ENCODE results near the gene ZNF837. TPM values are rescaled to one million over a fixed set of nuclear protein-coding genes. Genes with fewer than 3 reads are reported as not detected.

The ZNF837 gene
- total RNA-seq, 8 experiments from 2014 or later = 1.1 to 3.2 (median 1.6) TPM

GRCh38 chr19:58356766-58357480 is 23.9 kb downstream of the ZNF837 start:
- ATAC-seq (replicated peaks in 6 of 8) = peak in 2 of 8 experiments; percentile 32 to 34
- peaks cover 8 to 10% of the 10 kb centered on the region in 2 donors for H3K4me1 ChIP-seq (replicated peaks in 1 of 2)
- no peak overlapping the region for H3K27ac ChIP-seq
- no peak overlapping the region for H3K4me3 ChIP-seq
- in situ Hi-C loops (cut with MboI; ENCODE audit: low pct_unique_long_range_greater_than_20kb in 2 of 9, low sequenced_read_pairs in 9 of 9, unreplicated experiment in 9 of 9) = no loop called here
- 0 to 100% (median 70%) methylated on average over 1 to 3 of the region's 75 CpGs; no CpG with 5 or more reads in 6 of the 10 experiments for WGBS, 10 experiments

- H3K4me1 ChIP-seq (replicated peaks in 1 of 2) = peaks cover 3 to 6% of the 10 kb centered on the region in 2 donors
- in situ Hi-C loops (cut with MboI; ENCODE audit: low pct_unique_long_range_greater_than_20kb in 2 of 9, low sequenced_read_pairs in 9 of 9, unreplicated experiment in 9 of 9) = no loop called here
- no peak overlapping the region for H3K4me3 ChIP-seq
- ATAC-seq (replicated peaks in 6 of 8) = peak in 2 of 8 experiments; percentile 41 to 70
- no peak overlapping the region for H3K27ac ChIP-seq
- WGBS, 10 experiments = 4 to 100% (median 84%) methylated on average over 1 to 23 of the region's 94 CpGs; no CpG with 5 or more reads in 5 of the 10 experiments
Measured at GRCh38 chr19:58355908-58356765, 24.7 kb downstream of the ZNF837 start.

- peaks cover 0 to 5% of the 10 kb centered on the region in 2 donors for H3K4me1 ChIP-seq (replicated peaks in 1 of 2)
- 40 to 100% (median 93%) methylated on average over 1 to 5 of the region's 10 CpGs; no CpG with 5 or more reads in 2 of the 10 experiments for WGBS, 10 experiments
Measured at GRCh38 chr19:58355215-58355796, 25.5 kb downstream of the ZNF837 start.

GRCh38 chr19:58354478-58355030 is 26.3 kb downstream of the ZNF837 start:
- no peak for ATAC-seq (replicated peaks in 6 of 8)
- in situ Hi-C loops (cut with MboI; ENCODE audit: low pct_unique_long_range_greater_than_20kb in 2 of 9, low sequenced_read_pairs in 9 of 9, unreplicated experiment in 9 of 9) = no loop called here
- Histone ChIP-seq H3K4me3 (no peak overlapping the region), H3K27ac (no peak overlapping the region), H3K4me1 (replicated peaks in 1 of 2) (peaks cover 0 to 5% of the 10 kb centered on the region in 2 donors)
- 29 to 100% (median 38%) methylated on average over 1 to 3 of the region's 6 CpGs; no CpG with 5 or more reads in 6 of the 10 experiments for WGBS, 10 experiments

More at GRCh38 chr19:58355215-58355796, 25.5 kb downstream of the ZNF837 start:
- Histone ChIP-seq H3K27ac (no peak overlapping the region), H3K4me3 (no peak overlapping the region)
- in situ Hi-C loops (cut with MboI; ENCODE audit: low pct_unique_long_range_greater_than_20kb in 2 of 9, low sequenced_read_pairs in 9 of 9, unreplicated experiment in 9 of 9) = no loop called here
- ATAC-seq (replicated peaks in 6 of 8) = no peak

GRCh38 chr19:58353717-58354477 is 26.9 kb downstream of the ZNF837 start:
- in situ Hi-C loops (cut with MboI; ENCODE audit: low pct_unique_long_range_greater_than_20kb in 2 of 9, low sequenced_read_pairs in 9 of 9, unreplicated experiment in 9 of 9) = no loop called here
- WGBS, 10 experiments = 61 to 92% (median 90%) methylated on average over 2 to 6 of the region's 15 CpGs; no CpG with 5 or more reads in 6 of the 10 experiments
- H3K4me1 ChIP-seq (replicated peaks in 1 of 2) = peaks cover 0 to 5% of the 10 kb centered on the region in 2 donors
- no peak for ATAC-seq (replicated peaks in 6 of 8)
- H3K4me3 ChIP-seq = no peak overlapping the region
- H3K27ac ChIP-seq = no peak overlapping the region

GRCh38 chr19:58352760-58353671 is 27.8 kb downstream of the ZNF837 start, which contains the start of gene A1BG:
Gene A1BG (minus strand): TSS chr19:58353492. CDS start chr19:58353437, 55 bp downstream.
- in situ Hi-C loops (cut with MboI; ENCODE audit: low pct_unique_long_range_greater_than_20kb in 2 of 9, low sequenced_read_pairs in 9 of 9, unreplicated experiment in 9 of 9) = no loop called here
- H3K4me1 ChIP-seq (replicated peaks in 1 of 2) = peaks cover 5% of the 10 kb centered on the region in 2 donors
- ATAC-seq (replicated peaks in 6 of 8) = peak in 1 of 8 experiments; percentile 6
- no peak within 1 kb of the TSS for H3K4me3 ChIP-seq
- WGBS, 10 experiments = 92 to 100% (median 100%) methylated on average over 1 to 5 of the region's 26 CpGs; no CpG with 5 or more reads in 7 of the 10 experiments
- no peak within 1 kb of the TSS for H3K27ac ChIP-seq

GRCh38 chr19:58351990-58352755 is 28.7 kb downstream of the ZNF837 start:
- no peak overlapping the region for H3K27ac ChIP-seq
- 33 to 92% (median 68%) methylated on average over 3 to 12 of the region's 23 CpGs; no CpG with 5 or more reads in 4 of the 10 experiments for WGBS, 10 experiments
- in situ Hi-C loops (cut with MboI; ENCODE audit: low pct_unique_long_range_greater_than_20kb in 2 of 9, low sequenced_read_pairs in 9 of 9, unreplicated experiment in 9 of 9) = no loop called here
- peaks cover 0 to 5% of the 10 kb centered on the region in 2 donors for H3K4me1 ChIP-seq (replicated peaks in 1 of 2)
- H3K4me3 ChIP-seq = no peak overlapping the region
- no peak for ATAC-seq (replicated peaks in 6 of 8)

- Histone ChIP-seq H3K4me1 (replicated peaks in 1 of 2) (peaks cover 0 to 5% of the 10 kb centered on the region in 2 donors), H3K27ac (no peak overlapping the region), H3K4me3 (no peak overlapping the region)
- in situ Hi-C loops (cut with MboI; ENCODE audit: low pct_unique_long_range_greater_than_20kb in 2 of 9, low sequenced_read_pairs in 9 of 9, unreplicated experiment in 9 of 9) = no loop called here
- ATAC-seq (replicated peaks in 6 of 8) = no peak
- WGBS, 10 experiments = 57 to 100% (median 90%) methylated on average over 1 to 6 of the region's 9 CpGs; no CpG with 5 or more reads in 5 of the 10 experiments
Measured at GRCh38 chr19:58351558-58351878, 29.3 kb downstream of the ZNF837 start.

- ATAC-seq (replicated peaks in 6 of 8) = no peak
- H3K4me3 ChIP-seq = no peak overlapping the region
- peaks cover 5% of the 10 kb centered on the region in 2 donors for H3K4me1 ChIP-seq (replicated peaks in 1 of 2)
- in situ Hi-C loops (cut with MboI; ENCODE audit: low pct_unique_long_range_greater_than_20kb in 2 of 9, low sequenced_read_pairs in 9 of 9, unreplicated experiment in 9 of 9) = no loop called here
- 82 to 100% (median 96%) methylated on average over 1 to 20 of the region's 34 CpGs; no CpG with 5 or more reads in 3 of the 10 experiments for WGBS, 10 experiments
- no peak overlapping the region for H3K27ac ChIP-seq
Measured at GRCh38 chr19:58350871-58351557, 29.8 kb downstream of the ZNF837 start.

GRCh38 chr19:58350001-58350861 is 30.6 kb downstream of the ZNF837 start:
- in situ Hi-C loops (cut with MboI; ENCODE audit: low pct_unique_long_range_greater_than_20kb in 2 of 9, low sequenced_read_pairs in 9 of 9, unreplicated experiment in 9 of 9) = no loop called here
- 58 to 95% (median 83%) methylated on average over 1 to 15 of the region's 84 CpGs; no CpG with 5 or more reads in 4 of the 10 experiments for WGBS, 10 experiments
- Histone ChIP-seq H3K4me3 (no peak overlapping the region), H3K4me1 (replicated peaks in 1 of 2) (peaks cover 5 to 9% of the 10 kb centered on the region in 2 donors), H3K27ac (no peak overlapping the region)
- ATAC-seq (replicated peaks in 6 of 8) = no peak

Measured in motor neuron (in vitro differentiated cells).